K562 (cell line): Measurements from ENCODE around the gene FAM20C. TPM values are rescaled to one million over a fixed set of nuclear protein-coding genes. Genes with fewer than 3 reads are reported as not detected.
A peak's percentile ranks its signal among the peaks of the same experiment; 100 is the strongest.

Experiments used
- BRCA1 ChIP-seq, 2 experiments: fragments of 450-650 bp in 1 of 2; sonication (generic) in 1 of 2; formaldehyde crosslinking in 1 of 2; IDR thresholded peaks; 2 replicates each; pipeline versions ENCODE4 v1.5.0 to v1.6.1; 2017 to 2020; ENCODE audit warnings: mild to moderate bottlenecking in 1 of 2, missing genetic modification reagents in 1 of 2
- CTCF ChIP-seq, 3 experiments: IDR thresholded peaks in 2 of 3; conservative IDR thresholded peaks in 1 of 3; 2 replicates each; pipeline ENCODE4 v1.5.1; 2011 to 2012; ENCODE audit warnings: low read length in 3 of 3, mild to moderate bottlenecking in 3 of 3, control low read depth in 2 of 3, improper control_type of control experiment in 1 of 3, inconsistent platforms in 1 of 3, low read depth in 1 of 3, mixed read lengths in 1 of 3, moderate library complexity in 1 of 3; ENCODE audit not compliant: insufficient read depth in 2 of 3
- EP400 ChIP-seq: fragments of 450-650 bp; IDR thresholded peaks from 2 replicates; pipeline ENCODE4 v1.6.1; 2017; ENCODE audit warnings: antibody characterized with exemption, mild to moderate bottlenecking, moderate library complexity
- GTF3C2 ChIP-seq: IDR thresholded peaks from 3 replicates; pipeline ENCODE4 v1.6.1; 2011; ENCODE audit warnings: borderline replicate concordance, mild to moderate bottlenecking, moderate library complexity; ENCODE audit not compliant: insufficient read length; ENCODE audit errors: extremely low read depth
- NCOA2 ChIP-seq, 2 experiments: fragments of 450-650 bp; IDR thresholded peaks; 2 replicates each; pipeline ENCODE4 v1.6.1; 2018; ENCODE audit warnings: mild to moderate bottlenecking in 2 of 2, moderate library complexity in 1 of 2; ENCODE audit not compliant: partially characterized antibody in 2 of 2
- NFRKB ChIP-seq: fragments of 450-650 bp; IDR thresholded peaks from 2 replicates; pipeline ENCODE4 v1.6.1; 2016; ENCODE audit warnings: low read depth
- PATZ1 ChIP-seq: fragments of 250-450 bp; sonication (Bioruptor Pico); IDR thresholded peaks from 2 replicates; pipeline ENCODE4 v1.5.0; 2020; ENCODE audit warnings: mild to moderate bottlenecking, borderline replicate concordance
- POLR2A ChIP-seq: fragments of 450-650 bp; conservative IDR thresholded peaks from 2 replicates; pipeline ENCODE4 v1.6.1; 2016
- POLR2AphosphoS2 ChIP-seq: IDR thresholded peaks from 2 replicates; pipeline ENCODE4 v1.6.1; 2012; ENCODE audit warnings: low read length, improper control_type of control experiment
- POLR3A ChIP-seq: IDR thresholded peaks from 2 replicates; pipeline ENCODE4 v1.6.1; 2011; ENCODE audit warnings: borderline replicate concordance, mild to moderate bottlenecking, moderate library complexity; ENCODE audit not compliant: insufficient read length, insufficient read depth; ENCODE audit errors: extremely low read depth
- RBFOX2 ChIP-seq: fragments of 200-400 bp; formaldehyde crosslinking; IDR thresholded peaks from 2 replicates; pipeline ENCODE4 v1.6.1; 2017; ENCODE audit warnings: low read depth, mild to moderate bottlenecking, low read length, moderate library complexity
- RBM25 ChIP-seq: fragments of 200-400 bp; formaldehyde crosslinking; IDR thresholded peaks from 2 replicates; pipeline ENCODE4 v1.6.1; 2018; ENCODE audit warnings: low read length, low read depth, moderate library complexity; ENCODE audit not compliant: severe bottlenecking
- RNF2 ChIP-seq: sonication (generic); IDR thresholded peaks from 2 replicates; pipeline ENCODE4 v1.6.1; 2016
- RNF219 ChIP-seq: fragments of 250-450 bp; sonication (Bioruptor Pico); IDR thresholded peaks from 2 replicates; pipeline ENCODE4 v1.5.0; 2022; ENCODE audit warnings: mild to moderate bottlenecking
- SMARCA5 ChIP-seq: fragments of 450-650 bp; IDR thresholded peaks from 2 replicates; pipeline ENCODE4 v1.6.1; 2016
- SMARCB1 ChIP-seq: IDR thresholded peaks from 2 replicates; pipeline ENCODE4 v1.6.1; 2011; ENCODE audit warnings: improper control_type of control experiment, low read depth; ENCODE audit not compliant: insufficient read length
- ZFP30 ChIP-seq: fragments of 250-450 bp; sonication (Bioruptor Pico); IDR thresholded peaks from 2 replicates; pipeline ENCODE4 v1.8.0; 2022; ENCODE audit warnings: moderate library complexity, mild to moderate bottlenecking, inconsistent platforms, borderline replicate concordance
- ZNF551 ChIP-seq: fragments of 250-450 bp; sonication (Bioruptor Pico); IDR thresholded peaks from 2 replicates; pipeline ENCODE4 v1.5.0; 2021; ENCODE audit warnings: mild to moderate bottlenecking, moderate library complexity
- polyA plus RNA-seq, 8 experiments: library from polyadenylated mRNA; depleted of rRNA in 4 of 8; stranded (reverse) in 5 of 8; unstranded in 3 of 8; fragments of >200 nt; fragmentation: Nextera tagmentation in 2 of 8; fragmentation: Illumina TruSeq in 1 of 8; extraction: Ambion mirVana in 2 of 8; extraction: Trizol in 1 of 8; gene quantifications; 2 replicates each; pipeline versions ENCODE4 v1.2.1 to v1.2.3, GENCODE V29; 2011 to 2014; ENCODE audit warnings: inconsistent platforms in 1 of 8, missing spikeins in 1 of 8
- total RNA-seq, 7 experiments: library from RNA; depleted of rRNA in 6 of 7; stranded (reverse); fragments of >200 nt in 6 of 7; fragmentation: Illumina TruSeq in 2 of 7; extraction: Trizol in 2 of 7; gene quantifications; 2 replicates each; pipeline versions ENCODE4 v1.2.1 to v1.2.3, GENCODE V29; 2011 to 2021; ENCODE audit warnings: low replicate concordance in 1 of 7

FAM20C gene
- total and polyA plus RNA-seq, 9 of the 15 experiments (the other 6 are each of a cell fraction or from before 2014, with no cell fraction given), result 0.09 TPM; not detected in 8

- TF ChIP-seq SMARCB1 (no peak), CTCF (IDR thresholded peaks at IDR 0.05 in 2 of 3, conservative IDR thresholded peaks at IDR 0.05 in 1 of 3; ENCODE audit: insufficient read depth in 2 of 3, low read depth in 1 of 3, low read length in 3 of 3) (no peak), ZFP30 (CRISPR knock-in tag) (no peak), SMARCA5 (no peak), POLR2A (peak; percentile 87), RNF2 (0 out of 2 replicates have a peak, but pooled peaks have one; percentile 55), RBFOX2 (peak; percentile 90), POLR2AphosphoS2 (no peak), BRCA1 (IDR thresholded peaks at IDR 0.05) (no peak), BRCA1 (CRISPR knock-in tag; IDR thresholded peaks at IDR 0.05) (no peak), NFRKB (peak; percentile 95), RBM25 (no peak), RNF219 (no peak), EP400 (peak; percentile 80), PATZ1 (CRISPR knock-in tag) (no peak), GTF3C2 (no peak), POLR3A (no peak), NCOA2 (IDR thresholded peaks at IDR 0.05; ENCODE audit: partially characterized antibody in 2 of 2) (no peak), ZNF551 (no peak)
Observed at GRCh38 chr7:148932-149790, 43.2 kb upstream of the FAM20C start (continued).
